Iris pigment epithelial cell (primary cell): ENCODE data around the gene TM7SF2.
"Not testable (repeated sequence)": the region's sequence is repeated elsewhere in the genome, so short reads cannot be mapped to it uniquely, and the experiment has no call there.

Experiments
- DNase-seq: peaks from one replicate; pipeline ENCODE4 v3.0.0-alpha.2; 2011; ENCODE audit warnings: low read depth

Gene TM7SF2

DNA sequence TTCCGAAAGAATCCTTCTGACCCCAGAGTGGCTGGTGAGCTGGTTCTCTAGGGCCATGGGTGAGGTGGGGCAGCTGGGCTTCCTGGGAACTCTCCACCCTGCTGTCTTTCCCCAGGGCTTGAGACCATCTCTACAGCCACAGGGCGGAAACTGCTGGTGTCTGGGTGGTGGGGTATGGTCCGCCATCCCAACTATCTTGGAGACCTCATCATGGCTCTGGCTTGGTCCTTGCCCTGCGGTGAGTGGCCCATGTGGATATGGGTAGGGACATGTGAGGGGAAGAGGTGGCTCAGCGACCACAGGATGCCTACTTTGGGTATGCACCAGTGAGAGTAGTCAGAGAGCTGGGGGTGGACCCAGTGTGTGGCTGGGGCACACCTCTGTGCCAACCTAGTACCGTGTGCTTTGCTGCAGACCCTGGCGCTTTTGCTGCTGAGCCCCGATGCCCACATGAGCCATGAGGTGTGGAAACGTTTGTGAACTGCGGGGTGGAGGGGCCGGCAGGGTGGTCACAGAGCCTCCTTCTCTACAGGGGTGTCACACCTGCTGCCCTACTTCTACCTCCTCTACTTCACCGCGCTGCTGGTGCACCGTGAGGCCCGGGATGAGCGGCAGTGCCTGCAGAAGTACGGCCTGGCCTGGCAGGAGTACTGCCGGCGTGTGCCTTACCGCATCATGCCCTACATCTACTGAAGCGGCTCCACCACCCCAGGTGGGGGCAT, 3.9 kb downstream of the TM7SF2 start:
- no peak for DNase-seq

DNA sequence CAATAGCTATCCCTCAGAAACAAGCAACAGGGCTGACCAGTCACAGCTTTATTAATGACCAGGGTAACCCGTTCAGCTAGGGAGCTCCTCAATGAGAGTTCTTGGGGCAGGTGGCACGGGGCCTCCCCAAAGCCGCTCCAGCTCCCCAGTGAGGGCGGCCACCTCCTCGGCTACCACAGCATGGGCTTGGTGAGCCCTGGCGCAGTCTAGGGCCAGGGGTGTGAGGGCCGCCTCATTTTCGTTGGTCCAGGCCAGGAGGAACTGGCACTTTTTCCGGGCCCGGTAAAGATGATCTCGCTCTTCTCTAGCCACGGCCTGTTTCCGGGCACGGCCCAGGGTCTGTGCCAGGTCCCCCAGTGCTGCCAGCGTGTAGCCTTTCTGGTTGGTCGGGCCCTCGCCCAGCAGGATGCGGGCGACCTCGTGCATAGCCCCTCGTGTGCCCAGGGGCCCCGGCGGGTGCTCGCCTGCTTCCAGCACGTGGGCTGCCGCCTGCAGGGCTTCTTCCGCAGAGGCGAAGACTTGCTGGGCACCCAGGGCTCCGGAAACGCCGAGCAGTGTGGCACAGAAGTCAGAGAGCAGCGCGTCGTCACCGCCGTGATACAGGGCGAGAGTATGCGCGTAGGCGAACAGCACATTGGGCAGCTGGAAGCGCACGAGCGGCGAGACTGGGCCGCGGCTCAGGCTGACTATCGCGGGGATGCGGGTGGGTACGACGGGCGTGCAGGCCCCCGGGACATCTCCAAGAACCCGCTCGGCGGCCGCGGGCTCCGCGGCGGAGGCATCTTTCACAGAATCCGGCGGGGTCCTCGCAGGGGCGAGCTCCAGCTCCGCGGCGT, 4.9 kb downstream of the TM7SF2 start:
- peak; percentile 81 for DNase-seq

- peak; percentile 98 for DNase-seq
Observed at GRCh38 chr11:65117206-65118096, 5.8 kb downstream of the TM7SF2 start, which contains the start of gene ZNHIT2. Gene ZNHIT2, minus strand, starts transcription at chr11:65117701. Its CDS starts 48 bp downstream, at chr11:65117653.

DNA sequence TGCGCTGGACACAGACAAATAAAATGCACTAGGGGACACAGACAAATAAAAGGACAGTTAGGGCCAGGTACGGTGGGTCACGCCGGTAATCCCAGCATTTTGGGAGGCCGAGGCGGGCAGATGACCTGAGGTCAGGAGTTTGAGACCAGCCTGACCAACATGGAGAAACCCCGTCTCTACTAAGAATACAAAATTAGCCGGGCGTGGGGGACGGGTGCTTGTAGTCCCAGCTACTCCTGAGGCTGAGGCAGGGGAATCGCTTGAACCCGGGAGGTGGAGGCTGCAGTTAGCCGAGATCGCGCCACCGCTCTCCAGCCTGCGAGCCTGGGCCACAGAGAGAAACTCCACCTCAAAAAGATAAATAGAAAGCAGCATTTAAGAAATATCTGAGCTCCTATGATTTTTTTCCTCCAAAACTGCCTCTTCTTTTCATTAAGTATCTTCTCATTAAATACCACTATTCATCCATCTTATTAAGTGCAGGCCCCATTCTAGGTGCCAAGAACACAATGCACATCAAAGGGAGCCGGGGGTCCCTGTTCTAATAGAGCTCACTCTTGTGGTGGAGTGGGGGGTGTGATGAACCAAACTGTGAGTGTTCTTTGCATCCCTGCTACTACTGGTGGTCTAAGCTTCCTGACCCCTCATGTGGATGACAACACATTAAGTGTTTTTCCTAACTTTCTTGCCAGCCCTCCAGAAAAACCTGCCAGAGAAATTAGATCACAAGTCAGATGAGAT, 6.6 kb downstream of the TM7SF2 start:
- DNase-seq = no peak

DNA sequence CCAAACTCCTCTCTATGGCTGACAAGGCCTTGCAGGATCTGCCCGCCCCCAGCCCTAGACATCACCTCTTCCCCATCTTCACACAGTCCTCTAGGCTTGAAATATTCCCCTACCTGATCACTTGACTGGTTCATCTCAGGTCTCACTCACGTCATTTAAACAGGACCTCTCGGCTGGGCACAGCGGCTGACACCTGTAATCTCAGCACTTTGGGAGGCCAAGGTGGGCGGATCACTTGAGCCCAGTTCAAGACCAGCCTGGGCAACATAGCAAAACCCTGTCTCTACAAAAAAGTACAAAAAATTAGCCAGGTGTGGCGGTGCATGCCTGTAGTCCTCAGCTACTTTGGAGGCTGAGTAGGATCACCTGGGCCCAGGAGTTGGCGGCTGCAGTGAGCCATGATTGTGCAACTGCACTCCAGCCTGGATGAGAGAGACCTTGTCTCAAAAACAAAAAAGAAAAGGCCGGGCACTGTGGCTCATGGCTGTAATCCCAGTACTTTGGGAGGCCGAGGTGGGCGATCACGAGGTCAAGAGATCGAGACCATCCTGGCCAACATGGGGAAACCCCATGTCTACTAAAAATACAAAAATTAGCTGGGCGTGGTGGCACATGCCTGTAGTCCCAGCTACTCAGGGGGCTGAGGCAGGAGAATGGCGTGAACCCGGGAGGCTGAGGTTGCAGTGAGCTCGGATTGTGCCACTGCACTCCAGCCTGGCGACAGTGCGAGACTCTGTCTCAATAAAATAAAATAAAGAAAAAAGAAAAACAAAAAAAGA, 7.4 kb downstream of the TM7SF2 start:
- DNase-seq = not testable (repeated sequence)

DNA sequence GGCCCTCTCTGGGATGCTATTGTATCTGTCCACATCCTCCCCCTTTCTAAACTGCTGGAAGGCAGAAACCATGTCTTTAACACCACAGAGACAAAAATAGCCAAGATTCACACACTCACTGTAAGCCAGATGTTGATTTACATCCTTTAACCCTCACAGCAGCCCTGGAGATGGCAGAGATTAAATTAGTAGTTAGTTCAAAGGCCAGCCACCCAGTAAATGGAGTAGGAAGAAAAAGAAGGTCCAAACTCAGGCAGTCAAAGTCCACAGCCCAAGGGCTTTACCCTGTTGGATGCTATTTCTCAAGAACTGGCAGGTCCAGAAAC, 8.0 kb downstream of the TM7SF2 start:
- DNase-seq = no peak

- no peak for DNase-seq
Observed at GRCh38 chr11:65120831-65121230, 9.2 kb downstream of the TM7SF2 start.

DNA sequence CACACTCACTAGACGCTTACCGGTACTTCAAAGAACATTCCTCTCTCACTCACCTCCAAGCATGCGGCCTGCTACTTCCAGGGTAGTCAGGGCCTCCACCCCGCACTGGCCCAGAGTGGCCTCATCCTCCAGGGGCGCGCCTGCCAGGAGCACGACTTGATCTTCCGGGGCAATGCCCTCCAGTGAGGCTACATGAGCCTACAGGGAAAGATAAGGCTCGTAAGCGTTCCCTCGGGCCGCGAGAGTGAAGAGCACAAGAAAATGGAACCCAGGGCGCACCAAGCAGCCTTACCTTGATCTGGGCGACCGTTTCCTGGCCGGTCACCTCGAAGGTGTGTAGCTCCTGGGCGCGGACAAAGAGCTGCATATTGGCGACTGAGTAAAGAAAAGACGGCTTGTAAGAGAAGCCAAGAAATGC, 9.8 kb downstream of the TM7SF2 start:
- DNase-seq = no peak

DNA sequence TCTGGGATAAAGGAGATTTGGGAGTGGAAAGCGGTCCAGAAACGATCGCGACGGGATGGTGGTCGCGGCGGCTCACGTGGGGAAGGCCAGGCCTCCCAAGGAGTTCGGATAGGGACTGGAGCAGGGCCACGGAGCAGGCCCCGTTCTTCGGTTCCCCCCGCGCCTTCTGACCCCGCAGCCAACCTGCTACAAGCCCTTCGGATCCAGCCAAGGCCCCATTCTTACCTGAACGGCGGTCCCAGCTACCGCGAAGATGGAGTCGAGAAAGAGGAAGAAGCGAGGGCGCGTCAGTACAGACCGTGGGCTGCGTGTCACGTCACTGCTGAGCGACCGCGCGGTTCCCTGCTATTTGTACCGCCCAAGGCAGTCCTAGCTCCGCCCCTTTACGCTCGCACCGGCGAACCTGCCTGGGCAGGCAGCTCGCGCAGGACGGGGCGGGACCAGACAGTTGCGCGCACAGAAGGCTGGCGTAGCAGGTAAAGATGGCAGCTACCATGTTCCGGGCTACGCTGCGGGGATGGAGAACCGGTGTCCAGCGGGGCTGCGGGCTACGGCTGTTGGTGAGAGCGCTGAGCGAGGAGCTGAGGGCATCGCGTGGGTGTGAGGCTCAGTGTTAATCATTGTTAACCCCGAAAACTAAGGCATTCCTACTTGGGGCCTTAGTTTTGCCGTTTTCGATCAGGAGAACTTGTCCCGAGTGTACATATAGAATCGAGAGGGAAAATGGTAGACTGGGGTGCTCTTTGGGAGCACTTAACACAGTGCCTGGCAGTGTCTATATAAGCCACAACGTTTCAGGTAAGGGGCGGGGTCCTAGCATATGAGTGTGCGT, 10.4 kb downstream of the TM7SF2 start, which contains the start of the genes FAU and MRPL49:
TSS of gene FAU (minus strand) at position 270 of the 832 bp plus-strand sequence. CDS start 321 bp downstream, outside the sequence.
TSS of gene MRPL49 (plus strand) at position 457 of the 832 bp plus-strand sequence. CDS start at position 483, 26 bp downstream.
- peak; percentile 99 for DNase-seq

DNA sequence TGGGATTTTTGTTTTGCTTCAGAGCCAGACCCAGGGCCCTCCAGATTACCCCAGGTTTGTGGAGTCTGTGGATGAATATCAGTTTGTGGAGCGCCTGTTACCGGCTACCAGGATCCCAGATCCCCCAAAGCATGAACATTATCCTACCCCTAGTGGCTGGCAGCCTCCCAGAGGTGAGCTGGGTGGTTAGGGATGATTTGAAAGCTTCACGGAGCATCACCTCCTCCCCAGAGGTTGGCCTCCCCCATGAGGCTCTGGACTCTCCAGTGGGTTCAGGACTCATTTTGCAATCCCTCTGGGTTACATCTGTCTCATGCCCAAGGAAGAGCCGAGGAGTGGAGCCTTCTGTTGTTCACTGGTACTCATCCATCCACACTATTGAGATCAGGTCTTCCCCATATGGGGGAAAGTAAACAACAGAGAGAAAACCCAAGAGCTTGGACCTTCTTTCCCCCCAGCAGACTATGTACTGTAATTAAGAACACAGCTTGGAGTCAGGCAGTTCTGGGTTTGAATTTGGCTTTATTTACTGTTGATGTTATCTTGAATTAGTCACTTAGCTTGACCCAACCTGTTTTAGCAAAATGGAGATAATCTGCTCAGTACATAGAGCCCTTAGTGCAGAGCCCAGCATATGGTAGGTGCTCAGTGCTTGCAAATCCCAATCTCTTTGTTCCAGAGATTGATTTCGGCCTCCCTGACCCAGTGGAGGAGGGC, 13.0 kb downstream of the TM7SF2 start:
- DNase-seq = no peak

DNA sequence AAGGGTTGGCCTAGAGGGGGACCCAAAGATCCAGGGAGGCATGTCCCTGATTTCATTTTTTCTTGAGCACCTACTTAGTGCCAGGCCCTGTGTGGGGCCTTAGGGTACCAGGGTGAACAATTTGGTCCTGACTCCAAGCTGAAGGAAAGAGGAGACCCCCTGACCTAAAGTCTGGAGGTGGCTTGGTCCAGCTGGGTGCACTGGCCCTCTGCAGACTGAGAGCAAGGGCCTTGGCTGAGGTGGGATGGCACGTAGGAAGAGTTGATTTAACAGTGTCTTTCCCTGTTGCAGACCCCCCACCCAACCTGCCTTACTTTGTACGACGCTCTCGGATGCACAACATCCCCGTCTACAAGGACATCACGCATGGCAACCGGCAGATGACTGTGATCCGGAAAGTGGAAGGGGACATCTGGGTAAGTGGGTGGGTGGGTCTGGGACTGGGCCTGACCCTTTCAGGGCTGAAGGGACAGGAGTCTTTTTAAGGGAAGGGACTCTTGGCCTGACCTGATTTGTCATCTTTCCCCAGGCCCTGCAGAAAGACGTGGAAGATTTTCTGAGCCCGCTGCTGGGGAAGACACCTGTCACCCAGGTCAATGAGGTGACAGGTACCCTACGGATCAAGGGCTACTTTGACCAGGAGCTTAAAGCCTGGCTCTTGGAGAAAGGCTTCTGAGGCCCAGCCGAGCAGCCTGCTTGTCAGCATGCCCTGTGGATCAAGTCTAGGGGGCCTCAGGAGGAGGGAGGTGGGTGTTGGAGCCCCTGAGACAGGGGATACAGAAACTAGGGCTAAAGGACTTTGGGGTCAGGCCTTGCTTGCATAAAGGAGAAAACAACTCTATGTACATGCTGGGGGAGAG, 13.8 kb downstream of the TM7SF2 start:
- DNase-seq = no peak

DNA sequence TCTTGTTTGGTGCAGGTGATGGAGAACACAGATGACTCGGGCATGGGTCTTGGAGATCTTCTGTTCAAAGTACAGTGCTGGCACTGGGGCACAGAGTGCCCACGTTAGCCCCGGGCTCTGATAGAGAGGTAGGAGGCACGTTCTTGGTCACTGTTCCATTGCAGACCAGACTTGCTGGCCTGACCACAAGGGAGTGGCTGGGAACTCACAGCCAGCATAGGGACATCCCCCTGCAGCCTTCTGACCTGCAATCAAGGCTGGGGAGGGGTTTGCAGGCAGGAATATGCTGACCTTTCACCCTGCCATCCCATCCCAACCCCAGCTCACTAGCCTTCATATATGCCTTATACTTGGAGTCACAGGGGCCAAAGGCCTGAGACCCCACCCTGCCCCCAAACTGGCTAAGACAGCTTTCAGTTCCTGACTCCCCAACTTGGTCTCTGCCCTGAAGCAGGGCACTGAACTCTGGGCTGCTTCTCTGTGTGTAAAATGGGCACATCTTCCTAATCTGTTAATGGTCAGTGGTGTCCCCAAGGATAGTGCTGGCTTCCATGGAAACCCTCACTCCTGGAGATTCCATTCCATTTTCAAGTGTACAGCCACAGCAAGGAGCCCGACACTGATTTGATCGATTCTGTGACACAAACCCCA, 15.1 kb downstream of the TM7SF2 start:
- no peak for DNase-seq

DNA sequence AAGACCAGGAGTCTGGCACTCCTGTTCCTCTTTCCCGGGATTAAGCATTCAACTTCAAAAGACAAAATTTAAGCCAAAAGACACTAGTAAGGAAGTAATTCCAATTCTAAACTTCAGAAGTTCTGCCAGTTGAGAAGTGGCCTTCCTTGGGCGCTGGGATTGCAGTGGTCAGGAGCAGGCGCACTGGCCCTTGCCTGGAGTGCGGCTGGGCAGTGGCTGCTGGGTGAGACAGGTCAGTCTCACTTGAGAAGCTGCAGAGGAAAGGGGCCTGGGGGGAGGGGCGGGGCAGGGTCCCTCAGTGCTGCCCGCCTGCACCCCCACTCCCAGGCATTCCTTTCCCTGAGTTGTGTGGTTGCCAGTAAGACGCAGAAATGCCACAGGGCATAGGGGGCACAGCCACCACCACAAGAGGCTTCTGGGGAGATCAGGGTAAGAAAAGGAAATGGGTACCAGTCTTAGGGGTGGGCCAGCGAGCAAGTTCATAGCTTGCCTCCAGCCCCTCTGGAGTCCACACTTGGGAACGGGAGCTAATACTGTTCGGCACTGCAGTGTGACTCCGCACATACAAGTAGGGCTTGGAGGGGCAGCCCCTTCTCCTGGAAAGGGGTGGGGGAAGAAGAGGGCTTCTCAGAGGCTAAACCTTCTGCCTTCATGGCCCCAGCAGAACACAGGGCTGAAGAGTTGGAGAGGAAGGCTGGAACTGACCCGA, 16.0 kb downstream of the TM7SF2 start:
- DNase-seq = no peak

GRCh38 chr11:65128182-65129145, 16.8 kb downstream of the TM7SF2 start:
- DNase-seq = no peak

- no peak for DNase-seq
Observed at GRCh38 chr11:65129649-65130441, 18.2 kb downstream of the TM7SF2 start.
